ENCODE measurements around the gene MYO7A.

GRCh38 chr11:77159219-77159936, 31.3 kb downstream of the MYO7A start:
- TF ChIP-seq, protein P1, sequence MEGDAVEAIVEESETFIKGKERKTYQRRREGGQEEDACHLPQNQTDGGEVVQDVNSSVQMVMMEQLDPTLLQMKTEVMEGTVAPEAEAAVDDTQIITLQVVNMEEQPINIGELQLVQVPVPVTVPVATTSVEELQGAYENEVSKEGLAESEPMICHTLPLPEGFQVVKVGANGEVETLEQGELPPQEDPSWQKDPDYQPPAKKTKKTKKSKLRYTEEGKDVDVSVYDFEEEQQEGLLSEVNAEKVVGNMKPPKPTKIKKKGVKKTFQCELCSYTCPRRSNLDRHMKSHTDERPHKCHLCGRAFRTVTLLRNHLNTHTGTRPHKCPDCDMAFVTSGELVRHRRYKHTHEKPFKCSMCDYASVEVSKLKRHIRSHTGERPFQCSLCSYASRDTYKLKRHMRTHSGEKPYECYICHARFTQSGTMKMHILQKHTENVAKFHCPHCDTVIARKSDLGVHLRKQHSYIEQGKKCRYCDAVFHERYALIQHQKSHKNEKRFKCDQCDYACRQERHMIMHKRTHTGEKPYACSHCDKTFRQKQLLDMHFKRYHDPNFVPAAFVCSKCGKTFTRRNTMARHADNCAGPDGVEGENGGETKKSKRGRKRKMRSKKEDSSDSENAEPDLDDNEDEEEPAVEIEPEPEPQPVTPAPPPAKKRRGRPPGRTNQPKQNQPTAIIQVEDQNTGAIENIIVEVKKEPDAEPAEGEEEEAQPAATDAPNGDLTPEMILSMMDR (IDR thresholded peaks at IDR 0.05; ENCODE audit: low read length): no peak
- TF ChIP-seq EZH2 (IDR thresholded peaks at IDR 0.05; ENCODE audit: borderline replicate concordance, low read length): no peak

All from OCI-LY1 (cell line).